MCF 10A (cell line): ENCODE results near the gene NIPA2. TPM values are rescaled to one million over a fixed set of nuclear protein-coding genes. Genes with fewer than 3 reads are reported as not detected.

Experiments used
- BruUV-seq: library from RNA; stranded (reverse); fragments of 400-500 nt; replicated peaks from 2 replicates; lab custom pipeline; 2021; lab: Mats Ljungman, UMichigan
- CTCF ChIA-PET: fragments of 300-600 bp; sonication (Branson Sonifier 250); formaldehyde crosslinking; extraction: SDS; loops from one replicate; lab custom pipeline; 2021; ENCODE audit warnings: antibody characterized with exemption, inconsistent platforms; lab: Yijun Ruan, JAX
- POLR2A ChIA-PET: fragments of 300-600, 350-650 bp; sonication (Branson Sonifier 250); formaldehyde crosslinking; extraction: SDS; loops from one replicate; lab custom pipeline; 2020; ENCODE audit warnings: antibody characterized with exemption, inconsistent platforms; lab: Yijun Ruan, JAX
- DNase-seq: peaks from one replicate; pipeline ENCODE4 v3.0.0-alpha.2; 2018; ENCODE audit not compliant: unreplicated experiment
- H3K27ac Mint-ChIP-seq: one replicate; pipeline ENCODE4 v1.8.0; 2022; ENCODE audit warnings: mild to moderate bottlenecking, low read depth, mixed read lengths; ENCODE audit not compliant: unreplicated experiment
- H3K27me3 Mint-ChIP-seq: one replicate; pipeline ENCODE4 v1.8.0; 2022; ENCODE audit warnings: mixed read lengths; ENCODE audit not compliant: insufficient read depth, unreplicated experiment
- H3K36me3 Mint-ChIP-seq: one replicate; pipeline ENCODE4 v1.8.0; 2022; ENCODE audit warnings: mild to moderate bottlenecking, moderate library complexity, mixed read lengths; ENCODE audit not compliant: insufficient read depth, unreplicated experiment
- H3K4me1 Mint-ChIP-seq: one replicate; pipeline ENCODE4 v1.8.0; 2022; ENCODE audit warnings: mixed read lengths; ENCODE audit not compliant: insufficient read depth, unreplicated experiment
- H3K4me3 Mint-ChIP-seq: one replicate; pipeline ENCODE4 v1.8.0; 2022; ENCODE audit warnings: mild to moderate bottlenecking, moderate library complexity, mixed read lengths; ENCODE audit not compliant: unreplicated experiment
- H3K9me3 Mint-ChIP-seq: one replicate; pipeline ENCODE4 v1.8.0; 2022; ENCODE audit warnings: mixed read lengths; ENCODE audit not compliant: unreplicated experiment
- CTCF ChIP-seq: fragments of 200-600 bp; IDR thresholded peaks from one replicate; pipeline ENCODE4 v1.8.0; 2022; ENCODE audit warnings: antibody characterized with exemption, mild to moderate bottlenecking; ENCODE audit not compliant: unreplicated experiment
- intact Hi-C: fragments of 100-400 bp; cut with micrococcal nuclease; formaldehyde crosslinking; loops from 2 replicates; pipeline ENCODE4 v1.14.1; 2022
- total RNA-seq: library from RNA; stranded (reverse); gene quantifications from 2 replicates; pipeline ENCODE4 v1.2.3, GENCODE V29; 2022

Gene NIPA2
- total RNA-seq, 1 experiment from 2014 or later, result 51.9 TPM

GRCh38 chr15:22827125-22827524 lies 11.3 kb upstream of the NIPA2 start:
- DNase-seq, result no peak
- no TSS peak for BruUV-seq
- H3K27me3 Mint-ChIP-seq, result no peaks in the 10 kb centered on the region
- ChIA-PET POLR2A (interaction anchor here (2.3 kb wide), 1 partner anchor 11 kb away, joined by 7 read pairs; the partner anchor contains the start of gene NIPA2), CTCF (no interaction called here)
- no peaks in the 10 kb centered on the region for H3K4me1 Mint-ChIP-seq
- no peak overlapping the region for H3K27ac Mint-ChIP-seq
- H3K4me3 Mint-ChIP-seq, result no peak overlapping the region
- TF ChIP-seq CTCF, result no peak
- H3K36me3 Mint-ChIP-seq, result peaks cover 53% of the 10 kb centered on the region
- no peaks in the 10 kb centered on the region for H3K9me3 Mint-ChIP-seq
- intact Hi-C loops, result no loop called here

GRCh38 chr15:22831473-22831872 lies 7.0 kb upstream of the NIPA2 start:
- ChIA-PET CTCF (no interaction called here), POLR2A (no interaction called here)
- no TSS peak for BruUV-seq
- intact Hi-C loops, result no loop called here
- Mint-ChIP-seq H3K27me3 (no peaks in the 10 kb centered on the region), H3K9me3 (no peaks in the 10 kb centered on the region), H3K36me3 (peaks cover 41% of the 10 kb centered on the region), H3K27ac (no peak overlapping the region), H3K4me3 (no peak overlapping the region), H3K4me1 (no peaks in the 10 kb centered on the region)
- TF ChIP-seq CTCF, result no peak
- DNase-seq, result peak; percentile 4

- BruUV-seq, result TSS peak; percentile 60
- ChIA-PET POLR2A (interaction anchor here (1.3 to 2.7 kb wide), 7 partner anchors 12 to 141 kb away, joined by 4 to 15 read pairs (median 7); partner anchors contain the start of genes CYFIP1 and NIPA1), CTCF (interaction anchor here (0.7 kb wide), 1 partner anchor 174 kb away, joined by 3 read pairs; no protein-coding TSS in a partner anchor)
- Mint-ChIP-seq H3K27me3 (no peaks in the 10 kb centered on the region), H3K27ac (peak overlapping the region; percentile 96), H3K4me3 (peak overlapping the region; percentile 81), H3K36me3 (peaks cover 7% of the 10 kb centered on the region), H3K9me3 (no peaks in the 10 kb centered on the region), H3K4me1 (peaks cover 18% of the 10 kb centered on the region)
- no peak for TF ChIP-seq CTCF
- DNase-seq, result peak; percentile 19
- intact Hi-C loops, result loop anchor here (5.0 kb wide), 1 partner anchor 52 kb away; the partner anchor contains the start of gene NIPA1
These were observed 705 bp downstream of the NIPA2 start for GRCh38 chr15:22839046-22839695.

- no peak overlapping the region for H3K4me3 Mint-ChIP-seq
- intact Hi-C loops, result no loop called here
- no peaks in the 10 kb centered on the region for H3K27me3 Mint-ChIP-seq
- peaks cover 52% of the 10 kb centered on the region for H3K36me3 Mint-ChIP-seq
- H3K4me1 Mint-ChIP-seq, result peaks cover 25% of the 10 kb centered on the region
- CTCF ChIA-PET, result interaction anchor here (0.6 kb wide), 1 partner anchor 192 kb away, joined by 3 read pairs; no protein-coding TSS in a partner anchor
- POLR2A ChIA-PET, result interaction anchor here (0.9 kb wide), 1 partner anchor 12 kb away, joined by 3 read pairs; no protein-coding TSS in a partner anchor
- no peak for DNase-seq
- BruUV-seq, result no TSS peak
- no peaks in the 10 kb centered on the region for H3K9me3 Mint-ChIP-seq
- peak overlapping the region; percentile 74 for H3K27ac Mint-ChIP-seq
- TF ChIP-seq CTCF, result no peak
These were observed 6.2 kb downstream of the NIPA2 start for GRCh38 chr15:22844421-22845288.
